ENCODE results near the gene MSANTD1.

DNA sequence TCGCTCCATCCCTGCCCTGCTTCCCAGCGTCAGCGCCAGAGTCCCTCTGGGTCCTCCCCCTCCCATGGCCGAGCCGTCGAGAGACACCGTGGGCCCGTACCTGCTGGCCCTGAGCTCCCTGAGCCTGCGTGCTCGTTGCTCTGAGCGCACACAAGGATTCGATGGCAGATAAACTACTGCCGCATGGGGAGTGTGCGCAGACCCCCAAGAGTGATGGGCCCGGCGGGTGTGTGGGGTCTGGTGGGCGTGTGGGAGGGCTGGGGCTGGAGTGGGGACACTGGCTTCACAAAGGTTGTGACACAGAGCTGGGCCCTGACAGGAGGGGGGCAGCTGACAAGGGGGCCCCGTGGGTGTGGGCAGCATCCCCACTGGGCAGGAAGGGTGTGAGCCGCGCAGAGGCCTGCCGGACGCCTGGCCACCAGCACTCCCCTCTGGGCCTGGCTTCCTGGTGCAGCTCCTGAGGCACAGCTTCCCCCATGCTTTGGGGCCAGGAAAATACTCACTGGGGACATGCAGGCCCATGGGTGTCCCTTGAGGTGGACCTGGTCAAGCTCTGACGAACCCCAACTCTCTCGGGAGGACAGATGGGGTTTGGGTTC is 39.1 kb downstream of the MSANTD1 start:
- TF ChIP-seq BHLHE40 (IDR thresholded peaks at IDR 0.05; ENCODE audit: borderline replicate concordance) (no peak), SUZ12 (IDR thresholded peaks at IDR 0.05) (no peak), FOXA1 (IDR thresholded peaks at IDR 0.05) (no peak), CTBP1 (IDR thresholded peaks at IDR 0.05; ENCODE audit: borderline replicate concordance) (no peak)

All from HEK293T (cell line).